Choroid plexus epithelial cell (primary cell): ENCODE measurements around the gene ITGA1.

ENCODE experiments used
- DNase-seq: peaks from one replicate; pipeline ENCODE4 v3.0.0-alpha.2; 2010; ENCODE audit warnings: low read depth
- H3K4me3 ChIP-seq: 2 replicates; pipeline ENCODE4 v1.5.1; 2011; ENCODE audit warnings: low read depth, mild to moderate bottlenecking, control low read depth, low read length, moderate library complexity
- CTCF ChIP-seq: conservative IDR thresholded peaks from 2 replicates; pipeline ENCODE4 v1.5.1; 2011; ENCODE audit warnings: low read depth, mild to moderate bottlenecking, control low read depth, inconsistent platforms, low read length, moderate library complexity

The ITGA1 gene

GRCh38 chr5:52804981-52805380, 17.3 kb downstream of the ITGA1 start:
- no peak overlapping the region for H3K4me3 ChIP-seq
- no peak for DNase-seq
- TF ChIP-seq CTCF, result no peak

GRCh38 chr5:52805615-52806014, 17.9 kb downstream of the ITGA1 start:
- no peak for DNase-seq
- no peak for TF ChIP-seq CTCF
- no peak overlapping the region for H3K4me3 ChIP-seq

GRCh38 chr5:52807037-52807436, 19.3 kb downstream of the ITGA1 start:
- no peak overlapping the region for H3K4me3 ChIP-seq
- TF ChIP-seq CTCF, result no peak
- no peak for DNase-seq

GRCh38 chr5:52807723-52808122, 20.0 kb downstream of the ITGA1 start:
- TF ChIP-seq CTCF, result no peak
- H3K4me3 ChIP-seq, result no peak overlapping the region
- DNase-seq, result no peak

- H3K4me3 ChIP-seq, result no peak overlapping the region
- TF ChIP-seq CTCF, result no peak
- peak; percentile 66 for DNase-seq
Measured at GRCh38 chr5:52808316-52808901, 20.7 kb downstream of the ITGA1 start.

GRCh38 chr5:52809884-52810283, 22.2 kb downstream of the ITGA1 start:
- peak; percentile 61 for DNase-seq
- no peak overlapping the region for H3K4me3 ChIP-seq
- TF ChIP-seq CTCF, result no peak

GRCh38 chr5:52810426-52810825, 22.7 kb downstream of the ITGA1 start:
- no peak for TF ChIP-seq CTCF
- DNase-seq, result no peak
- no peak overlapping the region for H3K4me3 ChIP-seq
